ENCODE data around the gene TAOK2.
A peak's percentile ranks its signal among the peaks of the same experiment; 100 is the strongest.
"Not testable (repeated sequence)": the region's sequence is repeated elsewhere in the genome, so short reads cannot be mapped to it uniquely, and the experiment has no call there.

TAOK2 gene

DNA sequence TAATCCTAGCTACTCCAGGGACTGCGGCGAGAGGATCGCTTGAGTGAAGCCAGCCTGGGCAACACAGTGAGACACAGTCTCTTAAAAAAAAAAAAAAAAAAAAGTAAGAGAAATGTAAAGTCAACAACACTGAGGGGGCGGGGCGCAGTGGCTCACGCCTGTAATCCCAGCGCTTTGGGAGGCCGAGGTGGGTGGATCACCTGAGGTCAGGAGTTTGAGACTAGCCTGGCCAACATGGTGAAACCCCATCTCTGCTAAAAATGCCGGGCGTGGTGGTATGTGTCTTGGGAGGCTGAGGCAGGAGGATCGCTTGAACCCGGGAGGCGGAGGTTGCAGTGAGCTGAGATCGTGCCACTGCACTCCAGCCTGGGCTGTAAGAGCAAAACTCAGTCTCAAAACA lies 38.9 kb downstream of the TAOK2 start:
- H3K4me2 ChIP-seq (ENCODE audit: low read length, poor library complexity, severe bottlenecking); H2BK5ac ChIP-seq (ENCODE audit: low read depth, low read length, poor library complexity, severe bottlenecking); H3K27ac ChIP-seq (ENCODE audit: low read length, poor library complexity, severe bottlenecking); H2BK12ac ChIP-seq (ENCODE audit: low read length in 2 of 2); H3K14ac ChIP-seq (ENCODE audit: low read length in 2 of 2); H3K36me3 ChIP-seq (ENCODE audit: control insufficient read depth in 1 of 2, insufficient read depth in 2 of 2, low read depth in 1 of 2, low read length in 2 of 2); H3K79me1 ChIP-seq (replicated peaks; ENCODE audit: low read length, poor library complexity, severe bottlenecking); H2BK15ac ChIP-seq (ENCODE audit: low read depth, poor library complexity, severe bottlenecking); H3K9me3 ChIP-seq (ENCODE audit: control insufficient read depth, low read length); H3K18ac ChIP-seq (ENCODE audit: low read depth in 1 of 2, low read length in 2 of 2); H2AFZ ChIP-seq (ENCODE audit: low read depth, low read length); H3K4me3 ChIP-seq (ENCODE audit: insufficient read depth in 1 of 2, low read depth in 1 of 2, low read length in 2 of 2); H2BK120ac ChIP-seq (ENCODE audit: low read depth, low read length); H4K91ac ChIP-seq (ENCODE audit: low read length); H3K9ac ChIP-seq (ENCODE audit: low read length); DNase-seq; H3K4ac ChIP-seq (ENCODE audit: low read depth in 1 of 2, low read length in 2 of 2); H4K8ac ChIP-seq (ENCODE audit: low read length); H2AK5ac ChIP-seq (ENCODE audit: low read length, severe bottlenecking); H3K23ac ChIP-seq (ENCODE audit: low read length in 2 of 2): not testable (repeated sequence)
- WGBS: 91% methylated on average over 11 of the region's 14 CpGs
- Histone ChIP-seq H3K27me3 (ENCODE audit: control insufficient read depth in 1 of 2, insufficient read depth in 1 of 2, low read length in 2 of 2) (peaks cover 38 to 43% of the 10 kb centered on the region in 2 experiments), H3K4me1 (ENCODE audit: control insufficient read depth, insufficient read depth, low read depth, low read length) (peaks cover 19% of the 10 kb centered on the region)

GRCh38 chr16:30015450-30015849 lies 41.8 kb downstream of the TAOK2 start:
- not testable (repeated sequence) for H4K91ac ChIP-seq (ENCODE audit: low read length)
- WGBS: 77% methylated on average over 7 of the region's 7 CpGs

GRCh38 chr16:30016555-30017276 lies 43.0 kb downstream of the TAOK2 start:
- Histone ChIP-seq H2AFZ (ENCODE audit: low read depth, low read length) (no peak overlapping the region), H2AK5ac (ENCODE audit: low read length, severe bottlenecking) (no peak overlapping the region), H2BK15ac (ENCODE audit: low read depth, poor library complexity, severe bottlenecking) (no peak overlapping the region), H2BK120ac (ENCODE audit: low read depth, low read length) (no peak overlapping the region), H3K27ac (ENCODE audit: low read length, poor library complexity, severe bottlenecking) (no peak overlapping the region), H3K9me3 (ENCODE audit: control insufficient read depth, low read length) (no peaks in the 10 kb centered on the region), H3K27me3 (ENCODE audit: control insufficient read depth in 1 of 2, insufficient read depth in 1 of 2, low read length in 2 of 2) (peaks cover 11 to 29% of the 10 kb centered on the region in 2 experiments), H3K4ac (ENCODE audit: low read depth in 1 of 2, low read length in 2 of 2) (no peak overlapping the region), H3K18ac (ENCODE audit: low read depth in 1 of 2, low read length in 2 of 2) (no peak overlapping the region), H3K4me1 (ENCODE audit: control insufficient read depth, insufficient read depth, low read depth, low read length) (peaks cover 10% of the 10 kb centered on the region), H3K9ac (ENCODE audit: low read length) (no peak overlapping the region), H2BK12ac (ENCODE audit: low read length in 2 of 2) (no peak overlapping the region), H4K91ac (ENCODE audit: low read length) (no peak overlapping the region), H3K23ac (ENCODE audit: low read length in 2 of 2) (no peak overlapping the region), H4K8ac (ENCODE audit: low read length) (peak overlapping the region; percentile 45), H3K4me3 (ENCODE audit: insufficient read depth in 1 of 2, low read depth in 1 of 2, low read length in 2 of 2) (no peak overlapping the region), H3K36me3 (ENCODE audit: control insufficient read depth in 1 of 2, insufficient read depth in 2 of 2, low read depth in 1 of 2, low read length in 2 of 2) (no peaks in the 10 kb centered on the region), H3K4me2 (ENCODE audit: low read length, poor library complexity, severe bottlenecking) (no peak overlapping the region), H2BK5ac (ENCODE audit: low read depth, low read length, poor library complexity, severe bottlenecking) (no peak overlapping the region), H3K79me1 (replicated peaks; ENCODE audit: low read length, poor library complexity, severe bottlenecking) (no peaks in the 10 kb centered on the region), H3K14ac (ENCODE audit: low read length in 2 of 2) (no peak overlapping the region)
- 88% methylated on average over 7 of the region's 8 CpGs for WGBS
- DNase-seq: no peak

More at GRCh38 chr16:30015450-30015849, 41.8 kb downstream of the TAOK2 start:
- H2BK5ac ChIP-seq (ENCODE audit: low read depth, low read length, poor library complexity, severe bottlenecking); H3K4me3 ChIP-seq (ENCODE audit: insufficient read depth in 1 of 2, low read depth in 1 of 2, low read length in 2 of 2); H2BK15ac ChIP-seq (ENCODE audit: low read depth, poor library complexity, severe bottlenecking); H2BK120ac ChIP-seq (ENCODE audit: low read depth, low read length); H3K4ac ChIP-seq (ENCODE audit: low read depth in 1 of 2, low read length in 2 of 2); DNase-seq; H3K9ac ChIP-seq (ENCODE audit: low read length); H3K14ac ChIP-seq (ENCODE audit: low read length in 2 of 2); H3K9me3 ChIP-seq (ENCODE audit: control insufficient read depth, low read length); H3K4me2 ChIP-seq (ENCODE audit: low read length, poor library complexity, severe bottlenecking); H3K23ac ChIP-seq (ENCODE audit: low read length in 2 of 2); H2AK5ac ChIP-seq (ENCODE audit: low read length, severe bottlenecking); H3K79me1 ChIP-seq (replicated peaks; ENCODE audit: low read length, poor library complexity, severe bottlenecking); H2BK12ac ChIP-seq (ENCODE audit: low read length in 2 of 2); H3K18ac ChIP-seq (ENCODE audit: low read depth in 1 of 2, low read length in 2 of 2); H3K27ac ChIP-seq (ENCODE audit: low read length, poor library complexity, severe bottlenecking); H4K8ac ChIP-seq (ENCODE audit: low read length); H3K36me3 ChIP-seq (ENCODE audit: control insufficient read depth in 1 of 2, insufficient read depth in 2 of 2, low read depth in 1 of 2, low read length in 2 of 2); H2AFZ ChIP-seq (ENCODE audit: low read depth, low read length): not testable (repeated sequence)
- Histone ChIP-seq H3K4me1 (ENCODE audit: control insufficient read depth, insufficient read depth, low read depth, low read length) (peaks cover 16% of the 10 kb centered on the region), H3K27me3 (ENCODE audit: control insufficient read depth in 1 of 2, insufficient read depth in 1 of 2, low read length in 2 of 2) (peaks cover 22 to 29% of the 10 kb centered on the region in 2 experiments)

GRCh38 chr16:30017277-30017656 lies 43.6 kb downstream of the TAOK2 start:
- H3K4me1 ChIP-seq (ENCODE audit: control insufficient read depth, insufficient read depth, low read depth, low read length): peaks cover 10% of the 10 kb centered on the region
- H4K91ac ChIP-seq (ENCODE audit: low read length): no peak overlapping the region
- H2AFZ ChIP-seq (ENCODE audit: low read depth, low read length): no peak overlapping the region
- no peak overlapping the region for H2BK15ac ChIP-seq (ENCODE audit: low read depth, poor library complexity, severe bottlenecking)
- no peak overlapping the region for H2BK12ac ChIP-seq (ENCODE audit: low read length in 2 of 2)
- H3K9me3 ChIP-seq (ENCODE audit: control insufficient read depth, low read length): no peaks in the 10 kb centered on the region
- no peak overlapping the region for H3K4me3 ChIP-seq (ENCODE audit: insufficient read depth in 1 of 2, low read depth in 1 of 2, low read length in 2 of 2)
- no peak overlapping the region for H3K9ac ChIP-seq (ENCODE audit: low read length)
- H2BK5ac ChIP-seq (ENCODE audit: low read depth, low read length, poor library complexity, severe bottlenecking): no peak overlapping the region
- H3K79me1 ChIP-seq (replicated peaks; ENCODE audit: low read length, poor library complexity, severe bottlenecking): no peaks in the 10 kb centered on the region
- H3K27ac ChIP-seq (ENCODE audit: low read length, poor library complexity, severe bottlenecking): no peak overlapping the region
- WGBS: 96% methylated on average over 2 of the region's 2 CpGs
- no peaks in the 10 kb centered on the region for H3K36me3 ChIP-seq (ENCODE audit: control insufficient read depth in 1 of 2, insufficient read depth in 2 of 2, low read depth in 1 of 2, low read length in 2 of 2)
- H2AK5ac ChIP-seq (ENCODE audit: low read length, severe bottlenecking): no peak overlapping the region
- H3K23ac ChIP-seq (ENCODE audit: low read length in 2 of 2): no peak overlapping the region
- no peak overlapping the region for H3K4me2 ChIP-seq (ENCODE audit: low read length, poor library complexity, severe bottlenecking)
- H4K8ac ChIP-seq (ENCODE audit: low read length): no peak overlapping the region
- H2BK120ac ChIP-seq (ENCODE audit: low read depth, low read length): no peak overlapping the region
- no peak for DNase-seq
- H3K27me3 ChIP-seq (ENCODE audit: control insufficient read depth in 1 of 2, insufficient read depth in 1 of 2, low read length in 2 of 2): peaks cover 6 to 24% of the 10 kb centered on the region in 2 experiments
- no peak overlapping the region for H3K4ac ChIP-seq (ENCODE audit: low read depth in 1 of 2, low read length in 2 of 2)
- no peak overlapping the region for H3K14ac ChIP-seq (ENCODE audit: low read length in 2 of 2)
- H3K18ac ChIP-seq (ENCODE audit: low read depth in 1 of 2, low read length in 2 of 2): no peak overlapping the region
